ENCODE data around the gene SRRM5.

SRRM5 gene

GRCh38 chr19:43625918-43626579 is 14.2 kb downstream of the SRRM5 start:
- DNase-seq (ENCODE audit: extremely low spot score), result peak; percentile 52
- TF ChIP-seq ARNT (IDR thresholded peaks at IDR 0.05) (no peak), ELF4 (IDR thresholded peaks at IDR 0.05) (no peak), FOXM1 (IDR thresholded peaks at IDR 0.05; ENCODE audit: borderline replicate concordance) (no peak)
- ChIA-PET POLR2A (no interaction called here), CTCF (interaction anchor here (0.6 kb wide), 1 partner anchor 15 kb away, joined by 3 read pairs; no protein-coding TSS in a partner anchor)

- ChIA-PET POLR2A (no interaction called here), CTCF (interaction anchor here (0.6 kb wide), 1 partner anchor 14 kb away, joined by 3 read pairs; no protein-coding TSS in a partner anchor)
- DNase-seq (ENCODE audit: extremely low spot score), result no peak
- TF ChIP-seq SP1 (IDR thresholded peaks at IDR 0.05), result no peak
- no peak for TF ChIP-seq FOXM1 (IDR thresholded peaks at IDR 0.05; ENCODE audit: borderline replicate concordance)
- no peak for TF ChIP-seq FOXA1 (IDR thresholded peaks at IDR 0.05)
- no peak for TF ChIP-seq LEF1 (IDR thresholded peaks at IDR 0.05; ENCODE audit: borderline replicate concordance)
- no peak for TF ChIP-seq FOXK2 (IDR thresholded peaks at IDR 0.05)
Observed at GRCh38 chr19:43626838-43627237, 14.9 kb downstream of the SRRM5 start.

GRCh38 chr19:43628646-43629326 is 16.9 kb downstream of the SRRM5 start:
- CTCF ChIA-PET, result no interaction called here
- DNase-seq (ENCODE audit: extremely low spot score), result no peak
- TF ChIP-seq FOXK2 (IDR thresholded peaks at IDR 0.05) (no peak), PKNOX1 (IDR thresholded peaks at IDR 0.05) (no peak), ELF4 (IDR thresholded peaks at IDR 0.05) (no peak), ARNT (IDR thresholded peaks at IDR 0.05) (no peak), FOXA1 (IDR thresholded peaks at IDR 0.05) (no peak), TARDBP (IDR thresholded peaks at IDR 0.05) (no peak), SUZ12 (IDR thresholded peaks at IDR 0.05) (no peak), NFRKB (IDR thresholded peaks at IDR 0.05) (no peak), SP1 (IDR thresholded peaks at IDR 0.05) (no peak), HDGF (IDR thresholded peaks at IDR 0.05; ENCODE audit: borderline replicate concordance) (no peak), L3MBTL2 (conservative IDR thresholded peaks at IDR 0.05) (no peak), BHLHE40 (IDR thresholded peaks at IDR 0.05; ENCODE audit: borderline replicate concordance) (no peak), LEF1 (IDR thresholded peaks at IDR 0.05; ENCODE audit: borderline replicate concordance) (no peak), CTBP1 (IDR thresholded peaks at IDR 0.05; ENCODE audit: borderline replicate concordance) (no peak), FOXM1 (IDR thresholded peaks at IDR 0.05; ENCODE audit: borderline replicate concordance) (no peak), ZNF384 (IDR thresholded peaks at IDR 0.05) (no peak)
- POLR2A ChIA-PET, result no interaction called here

GRCh38 chr19:43631491-43631890 is 19.6 kb downstream of the SRRM5 start:
- TF ChIP-seq SP1 (IDR thresholded peaks at IDR 0.05) (no peak), FOXM1 (IDR thresholded peaks at IDR 0.05; ENCODE audit: borderline replicate concordance) (no peak), BHLHE40 (IDR thresholded peaks at IDR 0.05; ENCODE audit: borderline replicate concordance) (no peak), NFRKB (IDR thresholded peaks at IDR 0.05) (no peak), ARNT (IDR thresholded peaks at IDR 0.05) (no peak), LEF1 (IDR thresholded peaks at IDR 0.05; ENCODE audit: borderline replicate concordance) (no peak), TARDBP (IDR thresholded peaks at IDR 0.05) (no peak), ZNF384 (IDR thresholded peaks at IDR 0.05) (no peak), CTBP1 (IDR thresholded peaks at IDR 0.05; ENCODE audit: borderline replicate concordance) (no peak), FOXA1 (IDR thresholded peaks at IDR 0.05) (no peak), HDGF (IDR thresholded peaks at IDR 0.05; ENCODE audit: borderline replicate concordance) (no peak), L3MBTL2 (conservative IDR thresholded peaks at IDR 0.05) (no peak), FOXK2 (IDR thresholded peaks at IDR 0.05) (no peak), ELF4 (IDR thresholded peaks at IDR 0.05) (no peak), PKNOX1 (IDR thresholded peaks at IDR 0.05) (no peak), SUZ12 (IDR thresholded peaks at IDR 0.05) (no peak)
- CTCF ChIA-PET, result no interaction called here
- POLR2A ChIA-PET, result no interaction called here
- no peak for DNase-seq (ENCODE audit: extremely low spot score)

GRCh38 chr19:43633520-43633919 is 21.6 kb downstream of the SRRM5 start:
- ChIA-PET CTCF (no interaction called here), POLR2A (no interaction called here)
- no peak for DNase-seq (ENCODE audit: extremely low spot score)
- TF ChIP-seq SUZ12 (IDR thresholded peaks at IDR 0.05) (no peak), LEF1 (IDR thresholded peaks at IDR 0.05; ENCODE audit: borderline replicate concordance) (no peak), TARDBP (IDR thresholded peaks at IDR 0.05) (no peak), NFRKB (IDR thresholded peaks at IDR 0.05) (no peak), FOXM1 (IDR thresholded peaks at IDR 0.05; ENCODE audit: borderline replicate concordance) (no peak), L3MBTL2 (conservative IDR thresholded peaks at IDR 0.05) (no peak), PKNOX1 (IDR thresholded peaks at IDR 0.05) (no peak), FOXK2 (IDR thresholded peaks at IDR 0.05) (no peak), FOXA1 (IDR thresholded peaks at IDR 0.05) (no peak), CTBP1 (IDR thresholded peaks at IDR 0.05; ENCODE audit: borderline replicate concordance) (no peak), HDGF (IDR thresholded peaks at IDR 0.05; ENCODE audit: borderline replicate concordance) (no peak), ARNT (IDR thresholded peaks at IDR 0.05) (no peak), SP1 (IDR thresholded peaks at IDR 0.05) (no peak), ZNF384 (IDR thresholded peaks at IDR 0.05) (no peak)

GRCh38 chr19:43634068-43634467 is 22.2 kb downstream of the SRRM5 start:
- CTCF ChIA-PET, result no interaction called here
- no peak for DNase-seq (ENCODE audit: extremely low spot score)
- no peak for TF ChIP-seq LEF1 (IDR thresholded peaks at IDR 0.05; ENCODE audit: borderline replicate concordance)
- TF ChIP-seq FOXA1 (IDR thresholded peaks at IDR 0.05), result no peak
- TF ChIP-seq ELF4 (IDR thresholded peaks at IDR 0.05), result no peak
- no peak for TF ChIP-seq SP1 (IDR thresholded peaks at IDR 0.05)
- no peak for TF ChIP-seq CTBP1 (IDR thresholded peaks at IDR 0.05; ENCODE audit: borderline replicate concordance)
- TF ChIP-seq ZNF384 (IDR thresholded peaks at IDR 0.05), result no peak
- TF ChIP-seq BHLHE40 (IDR thresholded peaks at IDR 0.05; ENCODE audit: borderline replicate concordance), result no peak
- TF ChIP-seq HDGF (IDR thresholded peaks at IDR 0.05; ENCODE audit: borderline replicate concordance), result no peak
- no peak for TF ChIP-seq ARNT (IDR thresholded peaks at IDR 0.05)
- no peak for TF ChIP-seq FOXK2 (IDR thresholded peaks at IDR 0.05)
- POLR2A ChIA-PET, result no interaction called here
